Measurements from ENCODE around the gene BMPR1A. TPM values are rescaled to one million over a fixed set of nuclear protein-coding genes. Genes with fewer than 3 reads are reported as not detected.

BMPR1A gene
- total RNA-seq, 1 experiment from 2014 or later: 63.2 TPM

GRCh38 chr10:86758189-86759072, 2.0 kb downstream of the BMPR1A start:
- Histone ChIP-seq H3K27me3 (replicated peaks; ENCODE audit: control insufficient read depth, insufficient read depth, low read length) (no peaks in the 10 kb centered on the region), H3K4me3 (ENCODE audit: low read depth, low read length) (peak overlapping the region; percentile 58), H3K9me3 (no peaks in the 10 kb centered on the region), H3K36me3 (ENCODE audit: control insufficient read depth, insufficient read depth, low read length) (no peaks in the 10 kb centered on the region; the same call in 1 of the 2 replicates), H3K4me1 (peaks cover 19% of the 10 kb centered on the region)
- no peak for DNase-seq
- TF ChIP-seq, protein P1, sequence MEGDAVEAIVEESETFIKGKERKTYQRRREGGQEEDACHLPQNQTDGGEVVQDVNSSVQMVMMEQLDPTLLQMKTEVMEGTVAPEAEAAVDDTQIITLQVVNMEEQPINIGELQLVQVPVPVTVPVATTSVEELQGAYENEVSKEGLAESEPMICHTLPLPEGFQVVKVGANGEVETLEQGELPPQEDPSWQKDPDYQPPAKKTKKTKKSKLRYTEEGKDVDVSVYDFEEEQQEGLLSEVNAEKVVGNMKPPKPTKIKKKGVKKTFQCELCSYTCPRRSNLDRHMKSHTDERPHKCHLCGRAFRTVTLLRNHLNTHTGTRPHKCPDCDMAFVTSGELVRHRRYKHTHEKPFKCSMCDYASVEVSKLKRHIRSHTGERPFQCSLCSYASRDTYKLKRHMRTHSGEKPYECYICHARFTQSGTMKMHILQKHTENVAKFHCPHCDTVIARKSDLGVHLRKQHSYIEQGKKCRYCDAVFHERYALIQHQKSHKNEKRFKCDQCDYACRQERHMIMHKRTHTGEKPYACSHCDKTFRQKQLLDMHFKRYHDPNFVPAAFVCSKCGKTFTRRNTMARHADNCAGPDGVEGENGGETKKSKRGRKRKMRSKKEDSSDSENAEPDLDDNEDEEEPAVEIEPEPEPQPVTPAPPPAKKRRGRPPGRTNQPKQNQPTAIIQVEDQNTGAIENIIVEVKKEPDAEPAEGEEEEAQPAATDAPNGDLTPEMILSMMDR (IDR thresholded peaks at IDR 0.05; ENCODE audit: insufficient read depth in 1 of 2, low read depth in 1 of 2, low read length in 1 of 2, severe bottlenecking in 1 of 2, unreplicated experiment in 1 of 2): no peak
- ChIA-PET POLR2A (no interaction called here), CTCF (interaction anchor here (0.7 to 0.8 kb wide), 2 partner anchors 49 to 1733 kb away, joined by 3 to 4 read pairs; no protein-coding TSS in a partner anchor)
- intact Hi-C loops (cut with micrococcal nuclease; ENCODE audit: unreplicated experiment): loop anchor here (5.0 kb wide), 2 partner anchors 104 to 139 kb away; no protein-coding TSS in a partner anchor
- H3K27me3 Mint-ChIP-seq (ENCODE audit: insufficient read depth, unreplicated experiment): no peaks in the 10 kb centered on the region
- H3K4me3 Mint-ChIP-seq (ENCODE audit: unreplicated experiment): peak overlapping the region; percentile 76
- peaks cover 34% of the 10 kb centered on the region for H3K4me1 Mint-ChIP-seq (ENCODE audit: low read depth, unreplicated experiment)
- H3K36me3 Mint-ChIP-seq (ENCODE audit: insufficient read depth, unreplicated experiment): peaks cover 23% of the 10 kb centered on the region
- BruUV-seq (replicated peaks): no TSS peak
- no peaks in the 10 kb centered on the region for H3K9me3 Mint-ChIP-seq (ENCODE audit: unreplicated experiment)
- peak overlapping the region; percentile 64 for H3K27ac Mint-ChIP-seq (ENCODE audit: unreplicated experiment)

DNA sequence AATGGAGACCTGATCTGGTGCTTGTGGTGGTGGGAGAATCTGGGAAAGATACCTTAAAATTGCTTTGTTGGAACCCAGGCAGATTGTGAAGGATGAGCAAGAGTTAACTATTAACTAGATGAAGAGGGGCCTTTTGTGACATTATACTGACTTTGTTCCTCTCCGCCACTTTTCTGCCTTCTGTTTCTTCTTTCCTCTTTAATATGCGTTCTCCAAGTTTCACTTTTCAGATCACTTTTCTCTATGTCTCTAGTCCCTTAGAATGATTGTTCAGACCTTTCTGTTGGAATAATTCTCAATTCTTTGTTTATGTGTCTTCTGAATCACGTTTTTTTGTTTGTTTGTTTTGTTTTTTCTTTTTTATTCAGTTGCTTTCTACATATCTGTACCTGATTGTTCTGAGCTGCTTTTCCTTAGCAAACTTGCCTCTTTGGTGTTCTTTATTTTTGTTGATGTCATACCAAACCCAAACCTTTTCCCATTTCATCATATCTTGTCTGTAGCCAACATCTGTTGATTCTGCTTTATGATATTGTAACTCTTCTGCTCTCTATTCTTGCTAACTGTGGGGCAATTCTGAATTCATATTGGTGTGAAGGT, 2.8 kb downstream of the BMPR1A start:
- Mint-ChIP-seq H3K4me3 (ENCODE audit: unreplicated experiment) (peak overlapping the region; percentile 76), H3K36me3 (ENCODE audit: insufficient read depth, unreplicated experiment) (peaks cover 23% of the 10 kb centered on the region), H3K9me3 (ENCODE audit: unreplicated experiment) (no peaks in the 10 kb centered on the region), H3K4me1 (ENCODE audit: low read depth, unreplicated experiment) (peaks cover 34% of the 10 kb centered on the region), H3K27ac (ENCODE audit: unreplicated experiment) (peak overlapping the region; percentile 64), H3K27me3 (ENCODE audit: insufficient read depth, unreplicated experiment) (no peaks in the 10 kb centered on the region)
- intact Hi-C loops (cut with micrococcal nuclease; ENCODE audit: unreplicated experiment): loop anchor here (5.0 kb wide), 2 partner anchors 103 to 138 kb away; no protein-coding TSS in a partner anchor
- peaks cover 19% of the 10 kb centered on the region for H3K4me1 ChIP-seq
- TF ChIP-seq, protein P1 (IDR thresholded peaks at IDR 0.05; ENCODE audit: insufficient read depth in 1 of 2, low read depth in 1 of 2, low read length in 1 of 2, severe bottlenecking in 1 of 2, unreplicated experiment in 1 of 2): no peak
- no peak overlapping the region for H3K4me3 ChIP-seq (ENCODE audit: low read depth, low read length)
- POLR2A ChIA-PET: no interaction called here
- H3K27me3 ChIP-seq (replicated peaks; ENCODE audit: control insufficient read depth, insufficient read depth, low read length): no peaks in the 10 kb centered on the region
- H3K9me3 ChIP-seq: no peaks in the 10 kb centered on the region
- no peak for DNase-seq
- no peaks in the 10 kb centered on the region; the same call in 1 of the 2 replicates for H3K36me3 ChIP-seq (ENCODE audit: control insufficient read depth, insufficient read depth, low read length)
- BruUV-seq (replicated peaks): no TSS peak
- CTCF ChIA-PET: no interaction called here

- CTCF ChIA-PET: no interaction called here
- H3K36me3 Mint-ChIP-seq (ENCODE audit: insufficient read depth, unreplicated experiment): peaks cover 4% of the 10 kb centered on the region
- no peak overlapping the region for H3K27ac Mint-ChIP-seq (ENCODE audit: unreplicated experiment)
- no peak overlapping the region for H3K4me3 Mint-ChIP-seq (ENCODE audit: unreplicated experiment)
- TF ChIP-seq, protein P1 (IDR thresholded peaks at IDR 0.05; ENCODE audit: insufficient read depth in 1 of 2, low read depth in 1 of 2, low read length in 1 of 2, severe bottlenecking in 1 of 2, unreplicated experiment in 1 of 2): no peak
- no peaks in the 10 kb centered on the region for H3K9me3 Mint-ChIP-seq (ENCODE audit: unreplicated experiment)
- peaks cover 12% of the 10 kb centered on the region for H3K4me1 ChIP-seq
- peaks cover 28% of the 10 kb centered on the region for H3K4me1 Mint-ChIP-seq (ENCODE audit: low read depth, unreplicated experiment)
- POLR2A ChIA-PET: no interaction called here
- H3K27me3 ChIP-seq (replicated peaks; ENCODE audit: control insufficient read depth, insufficient read depth, low read length): no peaks in the 10 kb centered on the region
- H3K36me3 ChIP-seq (ENCODE audit: control insufficient read depth, insufficient read depth, low read length): no peaks in the 10 kb centered on the region; the same call in 1 of the 2 replicates
- no peak for DNase-seq
- no peaks in the 10 kb centered on the region for H3K9me3 ChIP-seq
- no TSS peak for BruUV-seq (replicated peaks)
- no peaks in the 10 kb centered on the region for H3K27me3 Mint-ChIP-seq (ENCODE audit: insufficient read depth, unreplicated experiment)
- intact Hi-C loops (cut with micrococcal nuclease; ENCODE audit: unreplicated experiment): no loop called here
- H3K4me3 ChIP-seq (ENCODE audit: low read depth, low read length): no peak overlapping the region
These were observed 7.0 kb downstream of the BMPR1A start for GRCh38 chr10:86763404-86763803.

All from Caco-2 (cell line).